ENCODE results near the gene SFTPB.
"Not testable (repeated sequence)": the region's sequence is repeated elsewhere in the genome, so short reads cannot be mapped to it uniquely, and the experiment has no call there.

Gene SFTPB

DNA sequence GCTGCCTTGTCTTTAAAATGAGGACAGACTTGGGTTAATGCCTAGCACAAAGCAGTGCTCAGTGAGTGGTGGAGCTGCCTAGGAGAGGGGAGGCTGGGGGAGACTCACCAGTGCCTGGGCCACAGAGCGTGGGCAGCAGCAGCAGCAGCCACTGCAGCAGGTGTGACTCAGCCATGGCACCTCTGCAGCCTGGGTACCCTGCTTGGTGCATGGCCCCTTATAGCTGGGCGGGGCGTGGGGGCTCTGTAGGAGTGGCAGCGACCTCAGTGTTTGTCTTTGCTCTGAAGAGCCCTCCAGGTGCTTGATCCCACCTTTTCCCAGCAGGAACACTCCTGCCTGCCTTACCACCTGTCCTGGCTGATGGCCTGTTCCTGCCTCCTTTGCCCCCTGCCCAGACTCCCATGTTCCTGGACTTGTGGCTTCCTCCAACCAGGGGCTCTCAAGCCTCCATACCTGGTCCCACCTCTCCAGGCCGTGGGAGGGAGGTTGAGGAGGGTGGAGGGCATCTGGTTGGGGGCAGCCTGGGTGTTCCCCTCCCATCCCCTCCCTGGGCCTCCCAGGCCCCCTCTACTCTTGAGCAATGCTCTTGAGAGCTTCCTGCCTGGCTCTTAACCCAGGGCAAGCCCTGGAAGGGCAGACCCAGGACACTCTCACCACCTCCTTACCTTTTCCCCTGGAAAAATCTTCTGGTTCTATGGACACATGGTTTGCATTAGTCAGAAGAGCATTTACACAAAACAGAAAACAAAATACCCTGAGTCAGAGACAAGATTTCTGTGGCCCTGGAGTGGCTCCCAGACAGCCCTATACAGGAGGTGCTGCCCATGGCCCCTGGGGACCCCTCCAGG lies at the start of gene SFTPB:
Gene SFTPB, minus strand, starts transcription at position 191 of the 848 bp plus-strand sequence. Its CDS starts 16 bp downstream, at position 175.
- peak; percentile 95 for DNase-seq

DNA sequence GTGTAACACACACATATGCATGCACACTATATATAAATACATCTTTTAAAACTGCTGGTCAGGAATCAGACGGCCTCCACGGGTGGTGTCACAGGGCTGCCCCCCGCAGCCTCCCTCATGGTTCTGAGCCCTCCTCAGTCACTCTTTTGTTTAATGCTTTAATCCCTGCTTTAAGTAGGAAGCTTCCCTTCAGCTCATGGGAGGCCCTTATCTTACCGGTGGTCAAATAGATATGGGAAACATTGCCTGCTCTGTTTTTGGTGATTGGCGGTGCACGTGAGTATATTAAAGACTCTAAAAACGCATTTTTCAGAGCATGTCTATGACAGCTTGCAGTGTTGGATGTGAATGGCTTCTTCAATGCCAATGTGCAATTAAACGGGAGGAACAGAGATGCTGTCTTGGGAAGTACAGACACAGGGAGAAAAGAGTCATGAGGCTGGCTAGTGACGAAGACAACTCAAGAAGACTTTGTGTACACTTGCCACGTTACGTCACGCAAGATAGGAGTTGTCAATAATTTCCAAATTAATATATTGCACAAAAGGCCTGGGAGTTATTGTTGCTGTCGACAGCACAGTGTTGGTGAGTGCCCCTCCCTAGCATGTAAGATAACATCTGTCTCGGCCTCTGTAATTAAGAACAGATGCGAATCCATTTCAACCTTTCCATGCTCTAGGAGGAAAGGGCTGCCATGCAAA lies 49.5 kb upstream of the SFTPB start:
- DNase-seq, result no peak

DNA sequence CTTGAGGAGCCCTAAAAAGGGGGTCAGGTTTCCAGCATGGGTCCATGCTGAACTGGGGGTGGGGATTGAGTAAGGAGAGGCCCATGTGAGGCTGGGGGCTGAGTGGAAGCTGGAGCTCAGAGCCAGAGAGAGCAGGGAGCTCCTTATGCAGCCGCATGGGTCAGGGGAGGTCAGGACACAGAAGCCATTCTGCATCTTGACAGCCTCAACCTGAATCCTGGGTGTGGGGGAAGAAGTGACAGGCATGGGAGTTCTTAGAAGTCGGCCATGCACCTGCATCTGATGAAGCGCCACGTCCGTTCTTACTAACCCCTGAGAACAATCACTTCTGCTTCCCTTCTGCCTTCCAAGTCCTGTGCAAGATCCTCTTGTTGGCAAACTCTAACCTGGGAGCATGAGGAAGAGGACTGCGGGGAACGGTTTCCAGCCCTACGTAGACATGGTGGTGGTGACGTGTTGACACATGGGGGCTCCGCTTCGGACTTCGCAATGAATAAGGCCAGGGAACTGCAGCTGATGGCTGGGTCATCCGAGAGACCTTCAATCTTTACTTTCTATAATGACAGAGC lies 48.4 kb upstream of the SFTPB start:
- DNase-seq, result no peak

DNA sequence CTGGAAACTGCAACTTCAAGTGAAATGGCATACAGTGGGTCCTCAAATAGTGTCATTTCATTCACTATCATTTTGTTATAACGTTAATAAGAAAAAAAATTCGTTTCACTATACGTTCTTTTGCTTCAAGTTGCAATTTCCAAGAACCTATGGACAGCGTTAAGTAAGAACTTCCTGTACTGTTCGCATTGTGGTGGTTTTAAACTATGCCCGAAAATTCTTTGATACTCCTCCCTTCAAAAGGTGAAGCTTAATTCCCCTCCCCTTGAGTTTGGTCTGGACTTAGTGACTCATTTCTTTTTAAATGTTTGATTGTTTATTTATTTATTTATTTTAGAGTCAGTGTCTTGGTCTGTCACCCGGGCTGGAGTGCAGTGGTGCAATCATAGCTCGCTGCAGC lies 46.8 kb upstream of the SFTPB start:
- no peak for DNase-seq

DNA sequence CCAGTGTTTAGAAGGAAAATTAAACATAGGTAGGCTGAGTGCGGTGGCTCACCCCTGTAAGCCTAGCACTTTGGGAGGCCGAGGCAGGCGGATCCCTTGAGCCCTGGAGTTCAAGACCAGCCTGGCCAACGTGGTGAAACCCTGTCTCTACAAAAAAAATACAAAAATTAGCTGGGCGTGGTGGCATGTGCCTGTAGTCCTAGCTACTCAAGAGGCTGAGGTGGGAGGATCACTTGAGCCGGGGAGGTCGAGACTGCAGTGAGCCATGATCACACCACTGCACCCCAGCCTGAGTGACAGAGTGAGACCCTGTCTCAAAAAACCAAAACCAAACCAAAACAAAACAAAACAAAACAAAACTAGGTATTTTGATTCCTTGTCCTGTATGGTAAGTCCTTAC lies 46.4 kb upstream of the SFTPB start:
- not testable (repeated sequence) for DNase-seq

DNA sequence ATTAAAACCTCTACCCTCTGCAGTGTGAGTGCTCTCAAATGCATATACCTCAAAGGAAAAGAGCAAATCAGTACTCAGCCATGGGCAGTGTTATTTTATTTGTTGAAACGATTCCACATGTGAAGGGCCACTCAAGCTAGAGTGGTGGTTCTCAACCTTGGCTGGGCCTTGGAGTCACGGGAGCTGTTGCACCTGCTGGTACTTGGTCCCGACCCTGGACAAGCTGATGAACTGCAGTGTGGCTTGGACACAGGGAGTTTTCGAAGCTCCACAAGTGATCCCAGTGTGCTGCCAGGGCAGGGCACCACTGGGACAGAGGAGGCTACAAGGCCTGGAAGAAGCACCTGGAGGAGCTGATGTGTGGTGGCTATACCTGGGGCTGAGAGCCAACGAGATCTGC lies 45.8 kb upstream of the SFTPB start:
- DNase-seq, result peak; percentile 87

DNA sequence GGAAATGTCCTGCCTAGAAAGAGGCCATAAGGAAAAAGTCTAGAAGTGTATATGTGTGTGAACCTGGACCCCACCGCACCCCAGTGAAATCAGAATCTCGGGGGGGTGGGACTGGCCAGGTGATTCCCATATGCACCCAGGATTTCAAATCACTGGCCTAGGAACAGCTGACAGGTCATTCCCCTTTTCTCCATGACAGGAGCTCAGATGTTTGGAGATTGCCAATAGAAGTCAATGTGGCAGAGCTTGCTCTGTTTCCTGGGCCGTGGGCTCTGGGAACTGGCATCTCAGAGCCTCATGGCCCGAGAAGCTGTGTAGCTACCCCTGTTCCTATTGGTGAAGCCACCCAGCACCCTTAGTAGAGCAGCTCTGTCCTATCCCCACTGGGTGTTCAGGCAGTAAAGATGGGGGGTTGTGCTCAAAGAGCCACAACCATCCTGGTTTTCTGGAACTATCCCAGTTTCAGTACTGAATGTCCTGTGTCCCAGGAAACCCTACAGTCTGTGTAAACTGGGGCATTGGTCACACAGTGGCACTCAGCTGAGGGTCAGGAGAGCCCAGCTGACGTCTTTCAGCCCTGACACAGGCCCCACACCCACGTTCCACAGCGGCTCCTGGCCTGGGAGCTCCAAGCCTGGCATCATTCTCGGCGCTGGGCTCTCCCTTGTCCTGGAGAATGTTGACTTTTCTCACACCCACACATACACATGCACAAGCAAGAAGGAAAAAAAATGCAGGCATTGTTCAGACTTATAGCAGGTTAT lies 45.0 kb upstream of the SFTPB start:
- no peak for DNase-seq

DNA sequence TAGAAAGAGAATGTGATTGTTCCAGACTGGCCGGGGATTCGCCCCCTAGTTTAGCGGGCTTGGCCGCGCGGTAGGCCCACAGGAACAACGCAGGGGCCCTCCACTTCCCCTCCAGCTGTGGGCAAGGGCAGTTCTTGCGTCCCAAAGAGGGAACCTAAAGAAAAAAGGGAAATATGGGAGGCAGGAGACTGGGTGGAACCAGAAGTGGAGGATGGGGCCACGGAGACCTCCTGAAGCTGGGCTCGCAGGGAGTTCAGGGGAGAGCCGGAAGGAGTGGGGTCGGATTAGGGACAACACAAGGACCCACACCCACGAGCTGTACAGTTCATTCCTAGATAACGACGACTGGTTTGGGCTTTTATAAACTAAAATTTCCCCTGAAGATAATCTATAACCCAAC lies 44.3 kb upstream of the SFTPB start:
- DNase-seq, result no peak

DNA sequence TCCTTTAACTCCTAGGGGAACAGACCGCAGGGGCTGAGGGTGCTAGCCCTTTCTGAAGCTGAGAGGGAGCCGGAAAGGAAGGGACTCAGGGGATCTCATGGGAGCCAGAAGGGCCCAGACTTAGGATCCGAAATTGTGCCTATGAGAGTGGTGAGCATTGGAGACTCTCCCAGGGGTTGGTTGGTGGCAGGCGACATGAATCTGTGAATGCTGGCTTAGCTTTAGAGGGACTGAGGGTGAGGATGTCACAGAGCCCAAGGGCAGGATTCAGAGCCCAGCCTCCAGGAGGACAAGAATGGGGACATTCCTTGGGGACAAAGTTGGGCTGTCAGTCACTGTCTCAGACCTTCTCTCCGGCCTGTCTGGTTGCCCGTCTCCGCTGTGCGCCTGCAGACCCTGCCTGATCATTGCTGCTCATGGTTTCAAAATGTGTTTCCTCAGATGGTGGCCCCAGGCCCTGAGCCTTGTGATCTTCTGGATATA lies 43.6 kb upstream of the SFTPB start:
- no peak for DNase-seq

DNA sequence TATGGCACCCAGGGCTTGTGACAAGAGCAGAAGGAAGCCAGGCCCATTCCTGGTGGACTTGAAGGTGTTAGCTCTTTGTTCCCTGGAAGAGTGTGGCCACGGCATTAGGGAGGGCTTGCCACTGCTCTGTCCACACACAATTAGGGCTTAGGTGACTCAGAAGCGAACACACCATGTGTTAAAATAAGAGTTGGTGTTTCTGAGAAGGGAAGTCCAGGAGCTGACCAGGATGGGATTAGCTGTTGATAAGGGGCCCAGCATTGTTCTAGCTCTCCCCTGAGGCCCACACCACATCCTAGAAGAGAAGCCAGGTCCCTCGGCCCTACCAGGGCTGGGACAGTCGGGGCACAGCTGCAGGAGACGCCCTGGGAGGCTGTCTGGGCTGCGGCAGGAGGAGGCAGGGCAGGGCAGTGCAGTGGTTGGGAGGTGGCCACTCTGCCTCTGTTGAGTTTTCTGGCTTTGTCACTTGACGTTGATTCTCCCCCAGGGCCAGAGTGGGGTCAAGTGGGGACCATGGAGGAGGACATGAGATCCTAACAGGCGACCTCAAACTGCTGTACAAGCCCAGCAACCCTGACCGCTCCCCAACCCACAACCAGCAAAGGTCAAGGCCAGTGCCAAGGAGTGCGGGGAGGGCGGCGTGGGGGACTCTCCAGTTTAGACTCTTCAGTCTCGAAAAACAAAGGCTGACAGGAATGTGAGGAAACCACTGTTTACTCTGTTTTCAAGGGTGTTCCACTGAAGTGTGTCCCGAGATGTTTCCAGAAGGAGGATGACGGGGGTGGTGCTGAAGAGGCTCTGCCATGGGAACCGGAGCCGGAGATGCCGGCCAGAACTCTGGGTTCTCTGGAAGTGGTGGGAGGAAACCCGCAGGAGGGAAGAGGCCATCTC lies 42.9 kb upstream of the SFTPB start:
- DNase-seq, result peak; percentile 38

DNA sequence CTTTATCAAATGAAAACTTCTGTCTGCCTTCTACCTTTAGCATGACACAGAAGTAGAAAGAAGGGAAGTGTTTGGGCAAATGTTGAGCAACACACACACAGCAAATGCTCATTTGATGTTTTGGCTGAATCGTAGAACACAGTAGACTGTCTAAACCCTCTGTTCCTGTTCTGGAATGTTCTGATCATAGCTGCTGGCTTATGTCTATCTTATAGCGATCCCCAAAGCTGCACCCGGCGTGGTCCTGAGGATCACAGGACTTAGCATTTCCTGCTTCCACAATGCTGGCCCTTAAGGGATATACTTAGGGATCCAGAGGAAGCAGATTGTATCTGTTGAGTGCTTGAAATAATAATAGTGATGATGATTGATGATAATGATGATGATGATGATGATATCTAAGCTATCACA lies 41.4 kb upstream of the SFTPB start:
- DNase-seq, result no peak

DNA sequence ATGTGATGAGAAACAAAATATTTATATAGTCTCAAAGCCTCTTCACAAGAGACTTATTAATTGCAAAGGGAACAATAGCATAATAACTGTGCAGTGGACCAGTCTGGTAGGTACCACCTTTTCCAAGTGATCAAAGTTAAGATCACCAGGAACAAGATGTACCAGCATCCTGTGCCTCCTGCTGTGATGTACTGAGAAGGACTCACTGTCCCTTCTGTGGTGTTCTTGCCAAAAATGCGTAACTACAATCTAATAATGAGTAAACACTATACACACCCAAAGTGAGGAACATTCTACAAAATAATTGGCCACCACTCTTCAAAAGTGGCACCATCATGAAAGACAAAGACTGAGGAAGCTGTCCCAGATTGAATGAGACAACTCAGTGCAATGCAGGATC lies 40.6 kb upstream of the SFTPB start:
- no peak for DNase-seq

DNA sequence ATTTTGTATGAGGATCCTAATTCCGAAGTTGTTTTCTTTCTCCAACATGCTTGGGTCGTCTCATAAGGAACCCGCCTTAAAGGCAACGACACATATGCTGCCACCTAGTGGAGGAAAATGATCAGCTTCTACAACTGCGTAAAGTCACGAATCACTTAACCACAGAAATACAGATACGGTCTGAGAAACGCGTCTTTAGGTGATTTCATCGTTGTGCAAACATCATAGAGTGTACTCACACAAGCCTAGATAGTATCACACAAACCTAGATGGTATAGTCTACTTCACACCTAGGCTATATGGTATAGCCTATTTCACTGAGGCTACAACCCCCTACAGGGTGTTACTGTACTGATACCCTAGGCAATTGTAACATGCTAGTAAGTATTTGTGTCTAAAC lies 39.3 kb upstream of the SFTPB start:
- peak; percentile 58 for DNase-seq

DNA sequence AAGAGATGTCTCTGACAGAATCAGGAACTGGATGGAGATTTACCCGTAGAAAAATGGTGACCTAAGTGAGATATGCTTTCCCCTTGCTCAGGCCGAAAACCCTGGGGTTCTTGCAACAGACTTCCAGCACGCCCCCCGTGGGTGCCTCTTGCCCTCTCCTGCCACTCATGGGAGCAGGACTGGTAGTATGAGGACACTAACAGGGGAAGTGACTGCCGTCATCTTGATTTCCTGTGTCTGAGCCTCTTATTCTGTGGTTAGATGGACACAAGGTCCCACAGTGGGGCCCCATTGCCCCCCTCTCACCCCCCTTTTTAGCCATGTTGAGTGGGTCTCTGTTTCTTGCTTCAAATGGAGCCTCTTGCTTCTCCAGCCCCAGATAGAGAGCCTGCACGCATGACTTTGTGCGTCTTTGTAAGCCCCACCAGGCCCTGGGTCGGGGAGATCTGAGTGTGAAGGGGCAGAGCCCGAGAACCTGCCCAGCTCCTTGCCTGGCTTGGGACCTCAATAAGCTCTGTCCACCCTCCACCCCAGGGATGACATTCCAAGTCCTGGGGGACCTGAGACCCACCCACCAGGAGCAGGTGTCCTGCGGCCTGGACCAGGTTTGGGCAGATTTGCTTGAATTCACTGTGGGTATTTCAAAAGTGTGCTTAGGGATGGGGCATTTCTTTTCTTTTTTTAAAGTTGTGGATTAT lies 38.7 kb upstream of the SFTPB start:
- no peak for DNase-seq

DNA sequence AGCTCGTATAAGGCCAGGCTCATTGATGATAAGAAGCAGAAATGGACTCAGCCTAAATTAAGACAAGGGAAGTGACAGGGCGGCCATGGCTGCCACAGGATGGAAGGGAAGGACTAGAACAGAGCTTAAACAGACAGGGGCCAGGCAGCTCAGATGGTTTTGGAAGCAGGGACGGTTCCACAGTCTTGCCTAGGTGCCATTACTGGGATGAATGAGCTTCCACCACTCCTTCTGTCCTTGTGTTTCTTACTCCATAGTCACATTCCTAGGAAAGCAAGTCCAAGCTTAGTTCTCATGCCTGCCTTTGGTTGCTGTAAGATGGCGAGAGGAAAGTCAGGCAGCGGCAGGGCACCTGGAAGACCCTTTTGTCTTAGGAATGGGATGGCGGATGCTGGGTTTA lies 38.1 kb upstream of the SFTPB start:
- DNase-seq, result no peak

DNA sequence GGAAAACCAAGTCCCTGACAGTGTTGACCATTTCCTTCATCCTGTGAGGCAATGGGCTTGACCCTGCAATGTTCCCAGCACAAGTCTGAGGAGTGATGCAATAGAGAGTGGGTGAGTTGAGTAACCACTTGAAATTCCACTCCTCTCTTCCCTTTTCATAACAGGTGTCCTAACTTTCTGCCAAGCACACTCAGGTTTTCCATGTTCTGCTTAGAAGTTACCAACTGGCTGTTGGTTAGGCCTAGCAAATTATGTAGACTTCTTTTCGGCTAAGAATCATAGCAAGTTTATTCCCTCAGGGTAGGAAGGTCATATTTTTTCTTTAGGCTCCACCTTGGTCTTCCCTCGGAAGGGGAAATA lies 37.7 kb upstream of the SFTPB start:
- DNase-seq, result peak; percentile 32

DNA sequence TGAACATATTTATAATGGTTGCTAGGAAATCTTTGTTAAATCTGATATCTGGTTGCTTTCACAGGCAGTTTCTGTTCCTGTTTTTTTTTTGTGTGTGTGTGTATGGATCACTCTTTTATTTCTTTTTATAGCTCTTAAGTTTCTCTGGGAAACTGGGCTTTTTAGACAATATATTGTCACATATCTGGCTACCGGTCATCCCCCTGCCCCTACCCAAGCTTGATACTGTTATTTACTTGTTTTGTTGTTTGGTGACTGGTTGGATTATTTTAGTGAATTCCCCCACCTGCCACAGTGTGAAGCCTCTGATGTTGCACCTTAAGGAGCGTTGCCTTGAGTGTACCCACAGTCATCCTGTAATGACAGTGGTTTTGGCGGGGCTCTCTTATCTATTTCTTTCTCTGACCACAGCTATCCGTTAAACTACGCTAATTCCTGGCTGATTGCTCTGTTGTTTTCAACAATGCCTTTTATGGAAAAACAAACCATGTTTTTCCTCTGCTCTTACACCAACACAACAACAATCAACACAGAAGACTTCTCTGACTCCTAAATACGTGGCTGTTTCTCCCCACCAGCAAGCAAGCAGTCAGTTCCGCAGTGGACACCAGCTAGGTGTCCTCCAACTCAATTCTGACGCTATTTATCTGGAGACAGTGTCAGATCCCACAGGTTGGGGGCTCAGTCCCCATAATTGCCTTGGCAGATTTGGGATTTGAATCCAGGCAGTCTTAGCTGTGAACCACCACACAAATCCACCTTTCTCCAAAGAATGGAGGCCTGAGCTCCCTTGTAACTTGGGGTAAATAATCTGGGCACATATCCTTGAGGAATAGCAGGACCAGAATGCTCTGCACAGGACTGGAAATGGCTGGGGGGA lies 37.0 kb upstream of the SFTPB start:
- no peak for DNase-seq

DNA sequence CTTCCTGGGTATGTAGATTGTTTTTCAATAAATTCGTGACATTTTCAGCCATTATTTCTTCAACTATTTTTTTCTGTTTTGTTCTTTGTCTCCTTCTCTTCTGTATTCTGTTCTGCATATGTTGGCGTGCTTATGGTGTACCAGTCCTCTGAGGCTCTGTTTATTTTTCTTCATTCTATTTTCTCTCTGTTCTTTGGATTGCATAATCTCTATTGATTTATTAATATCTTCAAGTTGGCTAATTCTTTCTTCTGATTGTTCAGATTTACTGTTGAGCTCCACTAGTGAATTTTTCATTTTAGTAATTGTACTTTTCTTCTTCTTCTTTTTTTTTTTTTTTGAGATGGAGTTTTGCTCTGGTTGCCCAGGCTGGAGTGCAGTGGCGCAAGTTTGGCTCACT lies 36.0 kb upstream of the SFTPB start:
- DNase-seq, result no peak

DNA sequence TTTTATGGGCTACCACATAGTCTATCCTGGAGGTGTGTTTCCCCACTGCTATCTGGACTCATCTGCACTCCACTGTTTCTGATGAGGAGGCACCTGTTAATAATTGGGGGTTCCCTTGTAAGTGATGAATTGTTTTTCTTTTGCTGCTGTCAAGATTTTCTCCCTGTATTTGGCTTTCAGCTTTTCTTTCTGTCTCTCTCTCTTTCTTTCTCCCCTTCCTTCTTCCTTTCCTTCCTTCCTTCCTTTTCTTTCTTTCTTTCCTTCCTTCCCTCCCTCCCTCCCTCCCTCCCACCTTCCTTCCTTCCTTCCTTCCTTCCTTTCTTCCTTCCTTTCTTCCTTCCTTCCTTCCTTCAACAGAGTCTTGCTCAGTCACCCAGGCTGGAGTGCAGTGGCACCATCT lies 35.3 kb upstream of the SFTPB start:
- no peak for DNase-seq

DNA sequence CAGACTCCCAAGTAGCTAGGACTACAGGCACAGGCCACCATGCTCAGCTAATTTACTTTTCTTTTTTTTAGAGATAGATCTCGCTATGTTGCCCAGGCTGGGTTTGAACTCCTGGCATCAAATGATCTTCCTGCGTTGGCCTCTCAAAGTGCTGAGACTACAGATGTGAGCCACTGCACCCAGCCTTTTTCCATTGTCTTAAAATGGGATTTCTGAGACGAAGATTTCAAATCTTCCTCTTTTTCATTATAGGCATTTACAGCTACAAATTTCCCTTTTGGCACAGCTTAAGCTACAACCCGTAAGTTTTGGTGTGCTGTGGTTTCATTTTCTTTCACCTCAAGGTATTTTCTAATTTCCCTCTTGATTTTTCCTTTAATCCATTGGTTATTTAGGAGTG lies 34.8 kb upstream of the SFTPB start:
- no peak for DNase-seq

DNA sequence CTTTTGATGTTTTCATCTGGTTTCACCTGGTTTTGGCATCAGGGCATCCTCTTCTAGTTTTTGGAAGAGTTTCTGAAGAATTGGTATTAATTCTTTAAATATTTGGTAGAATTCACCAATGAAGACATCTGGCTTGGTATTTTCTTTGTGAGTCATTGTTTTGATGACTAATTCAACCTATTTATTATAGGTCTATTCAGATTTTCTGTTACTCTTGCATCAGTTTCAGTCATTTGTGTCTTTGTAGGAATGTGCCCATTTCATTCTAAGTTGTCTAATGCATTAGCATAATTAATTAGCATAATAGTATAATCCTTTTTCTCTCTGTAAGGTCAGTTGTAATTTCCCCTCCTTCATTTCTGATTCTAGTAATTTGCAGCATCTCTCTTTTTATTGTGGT lies 34.2 kb upstream of the SFTPB start:
- no peak for DNase-seq
